ENCODE data around the gene GOLIM4. TPM values are rescaled to one million over a fixed set of nuclear protein-coding genes. Genes with fewer than 3 reads are reported as not detected.

Gene GOLIM4
- total RNA-seq, 1 experiment from 2014 or later = 24.6 TPM

DNA sequence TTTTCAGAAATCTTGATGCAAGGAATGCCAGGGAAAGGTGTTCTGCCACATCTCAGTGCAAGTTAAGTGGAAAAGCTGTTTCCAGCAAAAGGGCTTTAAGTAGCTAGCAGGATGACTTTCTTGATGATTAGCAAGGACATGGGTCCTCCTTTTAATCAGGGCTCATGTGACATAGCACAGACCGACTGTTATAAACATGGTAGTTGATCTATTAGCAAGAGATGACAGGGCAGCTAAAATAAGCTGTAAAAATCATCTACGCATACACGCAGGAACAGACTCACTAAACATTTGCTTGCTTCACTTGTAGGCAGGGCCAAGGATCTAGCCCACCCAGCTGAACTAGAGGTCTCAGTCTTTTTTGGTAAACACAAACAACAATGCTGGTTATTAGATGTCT lies 69.0 kb downstream of the GOLIM4 start:
- Histone ChIP-seq H2BK5ac (ENCODE audit: insufficient read length, low read length) (no peak overlapping the region), H3K9ac (ENCODE audit: extremely low read depth, insufficient read length, low read length) (no peak overlapping the region), H2BK20ac (ENCODE audit: low read depth, low read length, poor library complexity, severe bottlenecking) (no peak overlapping the region), H3K27me3 (ENCODE audit: insufficient read depth, low read length) (no peaks in the 10 kb centered on the region), H3K4me2 (ENCODE audit: insufficient read depth, insufficient read length, low read length) (no peak overlapping the region), H3K79me1 (ENCODE audit: insufficient read depth, low read depth, low read length, poor library complexity, severe bottlenecking) (no peaks in the 10 kb centered on the region), H3K27ac (ENCODE audit: insufficient read length, low read depth, low read length) (no peak overlapping the region), H3K23ac (ENCODE audit: insufficient read length, low read depth, low read length) (no peak overlapping the region), H3K18ac (ENCODE audit: insufficient read length, low read depth, low read length) (no peak overlapping the region), H4K91ac (ENCODE audit: insufficient read length, low read depth, low read length) (no peak overlapping the region), H4K5ac (ENCODE audit: insufficient read length, low read depth, low read length) (no peak overlapping the region), H3K14ac (ENCODE audit: insufficient read depth, low read length) (no peak overlapping the region), H2BK12ac (ENCODE audit: insufficient read length, low read depth, low read length) (no peak overlapping the region), H3K56ac (ENCODE audit: insufficient read length, low read depth, low read length) (no peak overlapping the region), H4K20me1 (ENCODE audit: control insufficient read depth, insufficient read depth, insufficient read length) (no peaks in the 10 kb centered on the region), H3T11ph (ENCODE audit: low read length) (no peak overlapping the region), H3K9me3 (ENCODE audit: control insufficient read depth, low read depth, low read length) (no peaks in the 10 kb centered on the region), H4K8ac (replicated peaks; ENCODE audit: insufficient read length, low read depth, low read length) (no peak overlapping the region), H2AFZ (ENCODE audit: low read length) (no peak overlapping the region), H2BK120ac (ENCODE audit: low read depth, low read length, poor library complexity, severe bottlenecking) (no peak overlapping the region), H3K4me1 (ENCODE audit: insufficient read depth, low read length) (no peaks in the 10 kb centered on the region; the same call in 1 of the 2 replicates), H3K79me2 (ENCODE audit: insufficient read depth, low read length) (no peaks in the 10 kb centered on the region), H2BK15ac (ENCODE audit: low read depth, low read length) (no peak overlapping the region), H2AK5ac (ENCODE audit: insufficient read length, low read length) (no peak overlapping the region), H3K4ac (ENCODE audit: low read depth, low read length) (no peak overlapping the region), H3K23me2 (ENCODE audit: insufficient read length, low read depth, low read length, poor library complexity, severe bottlenecking) (no peaks in the 10 kb centered on the region)
- H3K27ac Mint-ChIP-seq = no peak overlapping the region
- no peak overlapping the region for H3K4me3 Mint-ChIP-seq
- no CpG with 5 or more reads among the region's 3 CpGs for WGBS (ENCODE audit: extremely low coverage, insufficient read length, low lambda C conversion rate)
- peaks cover 13 to 74% (median 54%) of the 10 kb centered on the region in 3 experiments; a peak in 6 of 7 replicates for H3K36me3 Mint-ChIP-seq (ENCODE audit: insufficient read depth in 1 of 3, low read depth in 3 of 3)
- no peak for DNase-seq
- peaks cover 3 to 5% of the 10 kb centered on the region in 2 experiments for H3K4me1 Mint-ChIP-seq
- TF ChIP-seq, protein P1, sequence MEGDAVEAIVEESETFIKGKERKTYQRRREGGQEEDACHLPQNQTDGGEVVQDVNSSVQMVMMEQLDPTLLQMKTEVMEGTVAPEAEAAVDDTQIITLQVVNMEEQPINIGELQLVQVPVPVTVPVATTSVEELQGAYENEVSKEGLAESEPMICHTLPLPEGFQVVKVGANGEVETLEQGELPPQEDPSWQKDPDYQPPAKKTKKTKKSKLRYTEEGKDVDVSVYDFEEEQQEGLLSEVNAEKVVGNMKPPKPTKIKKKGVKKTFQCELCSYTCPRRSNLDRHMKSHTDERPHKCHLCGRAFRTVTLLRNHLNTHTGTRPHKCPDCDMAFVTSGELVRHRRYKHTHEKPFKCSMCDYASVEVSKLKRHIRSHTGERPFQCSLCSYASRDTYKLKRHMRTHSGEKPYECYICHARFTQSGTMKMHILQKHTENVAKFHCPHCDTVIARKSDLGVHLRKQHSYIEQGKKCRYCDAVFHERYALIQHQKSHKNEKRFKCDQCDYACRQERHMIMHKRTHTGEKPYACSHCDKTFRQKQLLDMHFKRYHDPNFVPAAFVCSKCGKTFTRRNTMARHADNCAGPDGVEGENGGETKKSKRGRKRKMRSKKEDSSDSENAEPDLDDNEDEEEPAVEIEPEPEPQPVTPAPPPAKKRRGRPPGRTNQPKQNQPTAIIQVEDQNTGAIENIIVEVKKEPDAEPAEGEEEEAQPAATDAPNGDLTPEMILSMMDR (conservative IDR thresholded peaks at IDR 0.05) = no peak
- no peaks in the 10 kb centered on the region for H3K27me3 Mint-ChIP-seq (ENCODE audit: low read depth)
- no peaks in the 10 kb centered on the region for H3K9me3 Mint-ChIP-seq
